Adipocyte (in vitro differentiated cells): Measurements from ENCODE around the gene PARP1.

Source experiments
- DNase-seq: peaks from one replicate; pipeline ENCODE4 v3.0.0-alpha.2; 2015; ENCODE audit warnings: low read depth
- H3K27me3 ChIP-seq: replicated peaks from 2 replicates; pipeline ENCODE4 v1.7.0; 2013; ENCODE audit warnings: mild to moderate bottlenecking, low read length, moderate library complexity; ENCODE audit not compliant: control insufficient read depth, insufficient read depth
- H3K36me3 ChIP-seq: 2 replicates; pipeline ENCODE4 v1.7.0; 2013; ENCODE audit warnings: low read length, mild to moderate bottlenecking, moderate library complexity; ENCODE audit not compliant: control insufficient read depth, insufficient read depth, severe bottlenecking
- H3K4me1 ChIP-seq: 2 replicates; pipeline ENCODE4 v1.7.0; 2013; ENCODE audit warnings: mild to moderate bottlenecking, low read length, moderate library complexity; ENCODE audit not compliant: control insufficient read depth, insufficient read depth
- H3K4me3 ChIP-seq: 2 replicates; pipeline ENCODE4 v1.7.0; 2013; ENCODE audit warnings: mild to moderate bottlenecking, low read length, moderate library complexity
- H3K9ac ChIP-seq: 2 replicates; pipeline ENCODE4 v1.7.0; 2013; ENCODE audit warnings: mild to moderate bottlenecking, low read length, moderate library complexity
- H3K9me3 ChIP-seq: 2 replicates; pipeline ENCODE4 v1.7.0; 2013; ENCODE audit warnings: mild to moderate bottlenecking, low read length, moderate library complexity; ENCODE audit not compliant: control insufficient read depth

PARP1 gene

GRCh38 chr1:226417350-226417749 lies 9.5 kb upstream of the PARP1 start:
- DNase-seq = no peak
- Histone ChIP-seq H3K9ac (no peak overlapping the region), H3K9me3 (no peaks in the 10 kb centered on the region), H3K27me3 (peaks cover 27% of the 10 kb centered on the region), H3K4me3 (no peak overlapping the region), H3K36me3 (no peaks in the 10 kb centered on the region), H3K4me1 (no peaks in the 10 kb centered on the region)

- no peak overlapping the region for H3K9ac ChIP-seq
Measured at GRCh38 chr1:226414098-226414698, 6.3 kb upstream of the PARP1 start.

DNA sequence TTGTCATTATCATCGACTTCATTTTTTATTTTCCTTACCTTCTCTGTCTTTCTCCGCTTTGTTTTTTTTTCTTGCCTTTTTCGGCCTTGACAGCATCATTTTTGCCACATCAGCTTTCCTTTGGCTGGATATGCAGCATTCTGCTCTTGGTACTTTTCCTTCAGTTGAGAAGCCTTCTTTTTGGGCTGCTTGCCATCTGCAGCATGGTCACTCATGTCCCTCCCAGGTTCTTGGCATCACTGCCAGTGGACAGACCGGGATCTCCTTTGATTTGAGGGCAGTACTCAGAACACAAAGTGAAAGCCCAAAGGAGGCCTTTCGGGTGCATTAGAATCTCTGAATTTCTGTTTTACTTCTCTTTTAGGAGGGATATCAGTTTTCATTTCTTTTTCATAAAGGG lies 3.7 kb upstream of the PARP1 start:
- no peaks in the 10 kb centered on the region for H3K9me3 ChIP-seq
- no peaks in the 10 kb centered on the region for H3K36me3 ChIP-seq
- no peak overlapping the region for H3K9ac ChIP-seq
- H3K4me3 ChIP-seq = no peak overlapping the region
- no peak for DNase-seq
- peaks cover 16% of the 10 kb centered on the region for H3K27me3 ChIP-seq
- peaks cover 6% of the 10 kb centered on the region for H3K4me1 ChIP-seq

More at GRCh38 chr1:226414098-226414698, 6.3 kb upstream of the PARP1 start:
- no peak for DNase-seq
- Histone ChIP-seq H3K9me3 (no peaks in the 10 kb centered on the region), H3K4me3 (no peak overlapping the region), H3K36me3 (no peaks in the 10 kb centered on the region), H3K4me1 (no peaks in the 10 kb centered on the region), H3K27me3 (peaks cover 22% of the 10 kb centered on the region)

GRCh38 chr1:226410958-226411357 lies 3.1 kb upstream of the PARP1 start:
- Histone ChIP-seq H3K9me3 (no peaks in the 10 kb centered on the region), H3K4me1 (peaks cover 11% of the 10 kb centered on the region), H3K27me3 (peaks cover 16% of the 10 kb centered on the region), H3K9ac (no peak overlapping the region), H3K36me3 (no peaks in the 10 kb centered on the region), H3K4me3 (no peak overlapping the region)
- DNase-seq = no peak

GRCh38 chr1:226409392-226409791 lies 1.5 kb upstream of the PARP1 start:
- DNase-seq = no peak
- peaks cover 23% of the 10 kb centered on the region for H3K4me1 ChIP-seq
- H3K9me3 ChIP-seq = no peaks in the 10 kb centered on the region
- no peak overlapping the region for H3K9ac ChIP-seq
- no peaks in the 10 kb centered on the region for H3K36me3 ChIP-seq
- H3K4me3 ChIP-seq = no peak overlapping the region
- peaks cover 10% of the 10 kb centered on the region for H3K27me3 ChIP-seq

DNA sequence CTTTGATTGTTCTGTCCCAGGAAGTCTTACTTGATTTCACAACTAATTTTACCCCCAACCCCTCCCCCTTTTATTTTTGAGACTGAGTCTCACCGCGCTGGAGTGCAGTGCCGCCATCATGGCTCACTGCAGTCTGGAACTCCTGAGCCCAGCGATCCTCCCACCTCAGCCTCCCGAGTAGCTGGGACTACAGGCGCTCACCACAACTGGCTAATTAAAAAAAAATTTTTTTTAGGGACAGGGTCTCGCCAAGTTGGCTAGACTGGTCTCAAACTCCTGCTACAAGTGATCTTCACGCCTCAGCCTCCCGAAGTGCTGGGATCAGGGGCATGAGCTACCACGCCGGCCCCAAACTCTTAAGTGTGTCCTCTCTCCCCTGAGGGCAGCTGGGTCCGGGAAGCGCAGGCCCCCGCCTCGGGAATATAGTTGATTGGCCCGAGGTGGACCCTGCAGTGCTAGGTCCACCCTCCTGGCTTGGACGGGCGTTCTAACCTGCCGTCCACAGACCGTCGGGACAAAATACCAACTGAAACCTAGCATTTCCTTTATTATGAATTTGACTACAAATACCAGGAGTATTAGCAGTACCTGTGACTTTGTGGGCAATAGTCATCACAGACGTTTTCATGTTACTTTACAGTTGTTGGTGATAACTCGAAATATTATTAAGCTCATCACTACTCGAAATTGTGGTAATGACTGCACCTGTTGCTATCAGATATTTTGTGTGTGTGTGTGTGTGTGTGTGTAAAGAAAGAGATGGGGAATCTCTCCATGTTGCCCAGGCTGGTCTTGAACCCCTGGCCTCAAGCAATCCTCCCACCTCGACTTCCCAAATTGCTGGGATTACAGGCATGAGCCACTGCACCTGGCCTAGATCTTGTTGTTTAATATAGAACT lies 642 bp upstream of the PARP1 start:
- Histone ChIP-seq H3K9ac (peak overlapping the region; percentile 69), H3K4me3 (peak overlapping the region; percentile 95), H3K9me3 (no peaks in the 10 kb centered on the region), H3K27me3 (peaks cover 1% of the 10 kb centered on the region), H3K36me3 (no peaks in the 10 kb centered on the region), H3K4me1 (peaks cover 32% of the 10 kb centered on the region)
- no peak for DNase-seq

GRCh38 chr1:226407199-226407496 lies 745 bp downstream of the PARP1 start:
- no peaks in the 10 kb centered on the region for H3K9me3 ChIP-seq
- DNase-seq = no peak
- H3K9ac ChIP-seq = peak overlapping the region; percentile 85
- no peaks in the 10 kb centered on the region for H3K27me3 ChIP-seq
- H3K4me3 ChIP-seq = peak overlapping the region; percentile 95
- peaks cover 41% of the 10 kb centered on the region for H3K4me1 ChIP-seq
- H3K36me3 ChIP-seq = peaks cover under 1% of the 10 kb centered on the region

DNA sequence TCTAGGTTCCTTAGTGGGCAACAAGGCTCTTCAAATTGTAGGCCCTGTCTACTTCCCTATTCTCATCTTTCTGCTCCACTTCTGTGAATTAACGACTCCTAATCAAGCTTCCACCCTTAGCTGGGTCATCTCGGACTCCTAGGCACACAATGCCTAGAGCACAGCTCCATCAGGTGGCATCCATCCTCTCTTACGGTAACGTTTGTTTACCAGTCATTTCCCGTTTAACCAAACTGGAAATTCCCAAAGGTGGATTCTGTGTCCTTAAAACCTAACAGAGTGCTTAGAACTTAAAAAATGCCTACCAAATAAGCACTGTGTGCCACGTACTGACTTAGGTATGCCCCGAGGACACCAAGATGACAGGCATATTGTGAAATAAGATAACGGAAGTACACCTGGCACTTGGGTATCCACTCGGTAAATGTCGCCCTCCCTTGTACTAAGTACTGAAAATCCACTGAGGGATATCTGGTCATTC lies 1.5 kb downstream of the PARP1 start:
- H3K4me1 ChIP-seq = peaks cover 41% of the 10 kb centered on the region
- no peaks in the 10 kb centered on the region for H3K27me3 ChIP-seq
- H3K9me3 ChIP-seq = no peaks in the 10 kb centered on the region
- peak overlapping the region; percentile 95 for H3K4me3 ChIP-seq
- DNase-seq = peak; percentile 38
- peaks cover 8% of the 10 kb centered on the region for H3K36me3 ChIP-seq
- peak overlapping the region; percentile 85 for H3K9ac ChIP-seq

DNA sequence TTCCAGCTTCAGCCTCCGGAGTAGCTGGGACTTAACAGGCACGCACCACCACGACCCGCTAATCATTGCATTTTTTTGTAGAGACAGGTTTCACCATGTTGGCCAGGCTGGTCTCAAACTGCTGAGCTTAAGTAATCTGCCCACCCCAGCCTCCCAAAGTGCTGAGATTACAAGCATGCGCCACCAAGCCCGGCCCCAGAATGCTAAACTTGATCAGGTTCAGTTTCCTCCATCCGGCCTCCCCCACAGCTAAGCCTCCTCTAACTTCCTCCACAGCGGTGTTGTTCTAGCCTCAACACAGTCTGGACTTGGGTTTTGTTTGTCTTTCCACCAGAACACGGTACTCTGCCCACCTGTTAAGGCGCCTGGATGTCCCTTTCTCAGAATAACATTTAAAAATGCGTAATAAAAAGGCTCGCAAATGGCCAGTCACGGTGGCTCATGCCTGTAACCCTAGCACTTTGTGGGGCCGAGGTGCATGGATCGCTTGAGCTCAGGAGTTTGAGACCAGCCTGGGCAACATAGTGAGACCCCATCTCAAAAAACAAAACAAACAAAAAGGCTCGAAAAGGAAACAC lies 2.4 kb downstream of the PARP1 start:
- Histone ChIP-seq H3K36me3 (peaks cover 17% of the 10 kb centered on the region), H3K9ac (no peak overlapping the region), H3K9me3 (no peaks in the 10 kb centered on the region), H3K4me3 (no peak overlapping the region), H3K27me3 (no peaks in the 10 kb centered on the region), H3K4me1 (peaks cover 41% of the 10 kb centered on the region)
- DNase-seq = no peak

GRCh38 chr1:226404904-226405222 lies 3.0 kb downstream of the PARP1 start:
- H3K9me3 ChIP-seq = no peaks in the 10 kb centered on the region
- H3K4me1 ChIP-seq = peaks cover 41% of the 10 kb centered on the region
- H3K27me3 ChIP-seq = no peaks in the 10 kb centered on the region
- no peak for DNase-seq
- H3K36me3 ChIP-seq = peaks cover 23% of the 10 kb centered on the region
- H3K4me3 ChIP-seq = no peak overlapping the region
- no peak overlapping the region for H3K9ac ChIP-seq

DNA sequence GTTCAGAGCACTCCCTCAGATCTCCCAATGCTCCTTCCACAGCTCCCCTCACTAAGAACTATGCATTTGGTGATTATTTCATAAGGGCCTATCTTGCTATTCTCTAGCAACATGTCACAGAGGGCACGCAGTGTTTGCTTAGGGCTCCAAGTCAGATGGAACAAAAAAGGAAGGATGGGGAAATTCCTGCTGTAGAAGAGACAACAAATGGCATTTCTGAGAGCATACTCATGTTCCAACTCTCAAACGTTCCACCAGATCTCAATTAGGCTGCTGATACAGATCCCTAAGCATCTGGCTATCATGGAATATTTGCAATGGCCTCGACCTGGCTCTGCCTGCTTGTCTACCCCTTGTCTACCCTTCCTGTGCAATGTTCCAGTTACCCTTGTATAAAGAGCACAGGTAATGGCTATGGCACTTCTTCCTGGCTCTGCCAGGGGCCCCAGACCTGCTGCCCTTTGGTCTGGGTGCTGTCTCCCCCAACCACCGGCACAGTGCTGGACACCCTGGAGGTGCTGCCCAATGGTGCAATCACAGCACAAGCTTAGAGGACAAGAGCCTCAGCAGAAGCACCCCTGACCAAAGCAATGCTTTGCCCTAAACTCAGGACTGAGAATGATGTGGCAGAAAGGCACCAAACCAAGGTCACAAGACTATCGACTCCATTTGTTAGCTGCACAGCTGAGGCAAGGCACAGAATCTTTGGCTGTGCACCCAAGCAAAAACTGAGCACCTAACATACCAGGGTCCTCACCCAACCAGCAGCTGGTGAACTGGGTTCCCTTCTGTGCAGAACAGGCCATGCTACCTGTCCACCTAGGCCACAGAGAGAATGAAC lies 3.6 kb downstream of the PARP1 start:
- peak overlapping the region; percentile 39 for H3K4me3 ChIP-seq
- H3K9me3 ChIP-seq = no peaks in the 10 kb centered on the region
- peak; percentile 47 for DNase-seq
- no peaks in the 10 kb centered on the region for H3K27me3 ChIP-seq
- H3K9ac ChIP-seq = peak overlapping the region; percentile 68
- H3K4me1 ChIP-seq = peaks cover 41% of the 10 kb centered on the region
- H3K36me3 ChIP-seq = peaks cover 27% of the 10 kb centered on the region
